ENCODE results near the gene RINT1.

RINT1 gene

DNA sequence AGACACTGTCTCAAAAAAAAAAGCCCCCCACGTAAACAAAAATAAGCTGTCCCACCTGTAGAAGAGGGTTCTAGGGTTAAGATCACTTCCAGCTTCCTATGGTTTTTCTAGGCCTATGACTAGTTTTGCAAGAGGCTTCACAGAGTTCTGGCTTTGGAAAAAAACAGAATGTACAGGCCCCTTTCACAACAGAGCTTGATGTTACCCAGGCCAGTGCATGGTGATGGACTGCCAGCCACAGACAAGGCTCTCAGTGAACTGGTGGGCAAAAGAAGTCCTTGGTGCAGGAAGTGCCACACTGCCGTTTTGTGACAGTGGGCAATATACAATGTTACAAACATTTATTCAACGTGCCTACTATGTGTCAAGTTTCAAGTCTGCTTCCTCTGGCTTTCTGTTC is 67.5 kb downstream of the RINT1 start:
- DNase-seq (ENCODE audit: extremely low read depth, low read depth) = no peak
- no peak overlapping the region for H3K4me3 ChIP-seq (replicated peaks; ENCODE audit: low read depth, low read length)
- TF ChIP-seq, protein P1, sequence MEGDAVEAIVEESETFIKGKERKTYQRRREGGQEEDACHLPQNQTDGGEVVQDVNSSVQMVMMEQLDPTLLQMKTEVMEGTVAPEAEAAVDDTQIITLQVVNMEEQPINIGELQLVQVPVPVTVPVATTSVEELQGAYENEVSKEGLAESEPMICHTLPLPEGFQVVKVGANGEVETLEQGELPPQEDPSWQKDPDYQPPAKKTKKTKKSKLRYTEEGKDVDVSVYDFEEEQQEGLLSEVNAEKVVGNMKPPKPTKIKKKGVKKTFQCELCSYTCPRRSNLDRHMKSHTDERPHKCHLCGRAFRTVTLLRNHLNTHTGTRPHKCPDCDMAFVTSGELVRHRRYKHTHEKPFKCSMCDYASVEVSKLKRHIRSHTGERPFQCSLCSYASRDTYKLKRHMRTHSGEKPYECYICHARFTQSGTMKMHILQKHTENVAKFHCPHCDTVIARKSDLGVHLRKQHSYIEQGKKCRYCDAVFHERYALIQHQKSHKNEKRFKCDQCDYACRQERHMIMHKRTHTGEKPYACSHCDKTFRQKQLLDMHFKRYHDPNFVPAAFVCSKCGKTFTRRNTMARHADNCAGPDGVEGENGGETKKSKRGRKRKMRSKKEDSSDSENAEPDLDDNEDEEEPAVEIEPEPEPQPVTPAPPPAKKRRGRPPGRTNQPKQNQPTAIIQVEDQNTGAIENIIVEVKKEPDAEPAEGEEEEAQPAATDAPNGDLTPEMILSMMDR (IDR thresholded peaks at IDR 0.05; ENCODE audit: low read depth, low read length, missing control alignments) = no peak

DNA sequence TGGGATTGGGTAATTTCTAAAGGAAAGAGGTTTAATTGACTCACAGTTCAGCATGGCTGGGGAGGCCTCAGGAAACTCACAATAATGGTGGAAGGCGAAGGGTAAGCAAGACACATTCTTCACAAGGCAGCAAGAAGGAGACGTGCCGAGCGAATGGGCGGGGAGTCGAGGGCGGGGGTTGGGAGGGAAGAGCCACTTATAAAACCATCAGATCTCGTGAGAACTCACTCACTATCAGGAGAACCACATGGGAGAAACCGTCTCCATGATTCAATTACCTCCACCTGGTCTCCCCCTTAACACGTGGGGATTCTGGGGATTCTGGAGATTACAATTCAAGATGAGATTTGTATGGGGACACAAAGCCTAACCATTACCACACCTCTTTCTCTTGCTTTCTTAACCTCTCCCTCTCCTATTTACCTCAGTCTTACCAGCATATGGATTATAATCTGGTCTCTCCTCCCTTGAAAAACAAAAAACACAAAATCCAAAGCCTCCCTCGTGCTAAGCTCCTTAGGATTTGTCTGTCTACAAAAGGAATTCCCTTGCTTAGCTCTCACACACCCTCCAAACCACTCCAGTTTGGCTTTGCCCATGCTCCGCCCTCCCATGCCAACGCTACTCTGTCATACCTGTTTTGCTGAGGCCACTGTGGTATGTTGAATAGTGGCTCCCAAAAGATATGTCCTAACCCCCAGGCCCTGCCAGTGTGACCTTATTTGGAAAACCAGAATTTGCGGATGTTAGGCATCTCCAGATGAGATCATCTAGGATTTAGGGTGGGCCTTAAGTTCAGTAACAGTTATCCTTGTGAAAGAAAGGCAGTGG is 68.9 kb downstream of the RINT1 start:
- H3K4me3 ChIP-seq (replicated peaks; ENCODE audit: low read depth, low read length) = no peak overlapping the region
- no peak for DNase-seq (ENCODE audit: extremely low read depth, low read depth)
- TF ChIP-seq, protein P1 (IDR thresholded peaks at IDR 0.05; ENCODE audit: low read depth, low read length, missing control alignments) = no peak

DNA sequence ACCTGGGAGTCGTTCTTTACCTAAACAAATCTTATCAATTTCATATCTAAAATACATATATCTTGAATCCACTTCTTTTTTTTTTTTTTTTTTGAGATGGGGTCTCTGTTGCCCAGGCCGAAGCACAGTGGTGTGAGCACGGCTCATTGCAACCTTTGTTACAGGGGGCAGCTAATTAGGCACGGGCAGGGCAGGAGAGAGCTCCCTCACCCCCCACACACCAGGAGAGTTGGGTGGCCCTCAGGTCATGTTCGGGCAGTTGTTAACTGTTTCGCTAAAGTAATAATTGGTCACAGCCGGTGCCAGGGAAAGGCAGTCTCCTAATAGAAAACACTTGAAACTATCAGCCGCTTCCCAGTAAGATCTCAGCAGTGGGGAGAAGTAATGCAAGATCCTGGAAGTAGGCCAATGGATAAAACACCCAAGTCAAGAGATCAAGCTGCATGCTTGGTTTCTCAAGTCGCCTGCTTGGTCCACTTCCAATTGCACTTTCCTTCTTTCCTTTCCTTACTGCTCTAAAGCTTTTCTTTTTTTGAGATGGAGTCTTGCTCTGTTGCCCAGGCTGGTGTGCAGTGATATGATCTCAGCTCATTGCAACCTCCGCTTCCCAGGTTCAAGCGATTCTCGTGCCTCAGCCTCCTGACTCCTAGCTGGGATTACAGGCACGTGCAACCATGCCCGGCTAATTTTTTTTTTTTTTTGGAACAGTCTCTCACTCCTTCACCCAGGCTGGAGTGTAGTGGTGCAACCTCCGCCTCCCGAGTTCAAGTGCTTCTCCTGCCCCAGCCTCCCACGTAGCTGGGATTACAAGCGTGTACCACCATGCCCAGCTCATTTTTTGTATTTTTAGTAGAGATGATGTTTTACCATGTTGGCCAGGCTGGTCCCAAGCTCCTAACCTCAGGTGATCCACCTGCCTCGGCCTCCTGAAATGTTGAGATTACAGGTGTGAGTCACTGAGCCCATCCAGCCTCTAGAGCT is 70.6 kb downstream of the RINT1 start:
- H3K4me3 ChIP-seq (replicated peaks; ENCODE audit: low read depth, low read length) = no peak overlapping the region
- TF ChIP-seq, protein P1 (IDR thresholded peaks at IDR 0.05; ENCODE audit: low read depth, low read length, missing control alignments) = no peak
- DNase-seq (ENCODE audit: extremely low read depth, low read depth) = peak; percentile 54

DNA sequence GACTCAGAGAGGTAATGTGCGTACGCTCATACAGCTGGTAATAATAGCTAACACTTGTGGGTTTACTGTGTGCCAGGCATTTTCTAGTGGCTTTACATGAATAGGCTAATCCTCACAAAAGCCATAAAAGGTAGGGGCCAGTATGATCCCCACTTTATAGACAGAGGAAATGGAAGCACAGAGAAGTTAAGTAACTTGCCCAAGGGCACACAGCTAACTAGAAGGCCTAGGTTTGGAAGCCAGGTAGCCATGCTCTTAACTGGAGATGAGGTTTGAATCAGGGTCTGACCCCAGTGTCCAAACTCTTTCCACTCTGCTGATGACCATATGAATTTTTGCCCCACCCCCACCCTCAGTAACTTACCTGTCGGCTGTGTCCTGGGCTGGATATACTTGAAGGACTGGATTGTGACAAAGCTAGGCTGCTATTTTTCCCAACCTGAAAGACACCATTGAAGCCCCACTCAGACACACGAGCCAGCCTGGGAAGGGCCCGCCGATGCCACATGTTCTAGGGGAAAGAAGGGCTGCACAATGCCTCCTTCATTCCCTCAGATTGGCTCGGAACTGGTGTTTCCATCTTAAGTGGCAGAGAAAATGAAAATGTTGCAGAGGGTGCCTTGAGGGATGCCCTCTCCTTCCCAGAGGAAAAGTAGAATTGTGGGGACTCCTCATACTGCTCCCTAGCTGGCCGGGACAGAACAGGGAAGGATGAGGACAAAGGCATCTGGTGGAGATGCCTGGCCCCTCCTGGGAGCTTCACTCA is 78.3 kb downstream of the RINT1 start:
- no peak for DNase-seq (ENCODE audit: extremely low read depth, low read depth)
- TF ChIP-seq, protein P1 (IDR thresholded peaks at IDR 0.05; ENCODE audit: low read depth, low read length, missing control alignments) = no peak
- no peak overlapping the region for H3K4me3 ChIP-seq (replicated peaks; ENCODE audit: low read depth, low read length)

DNA sequence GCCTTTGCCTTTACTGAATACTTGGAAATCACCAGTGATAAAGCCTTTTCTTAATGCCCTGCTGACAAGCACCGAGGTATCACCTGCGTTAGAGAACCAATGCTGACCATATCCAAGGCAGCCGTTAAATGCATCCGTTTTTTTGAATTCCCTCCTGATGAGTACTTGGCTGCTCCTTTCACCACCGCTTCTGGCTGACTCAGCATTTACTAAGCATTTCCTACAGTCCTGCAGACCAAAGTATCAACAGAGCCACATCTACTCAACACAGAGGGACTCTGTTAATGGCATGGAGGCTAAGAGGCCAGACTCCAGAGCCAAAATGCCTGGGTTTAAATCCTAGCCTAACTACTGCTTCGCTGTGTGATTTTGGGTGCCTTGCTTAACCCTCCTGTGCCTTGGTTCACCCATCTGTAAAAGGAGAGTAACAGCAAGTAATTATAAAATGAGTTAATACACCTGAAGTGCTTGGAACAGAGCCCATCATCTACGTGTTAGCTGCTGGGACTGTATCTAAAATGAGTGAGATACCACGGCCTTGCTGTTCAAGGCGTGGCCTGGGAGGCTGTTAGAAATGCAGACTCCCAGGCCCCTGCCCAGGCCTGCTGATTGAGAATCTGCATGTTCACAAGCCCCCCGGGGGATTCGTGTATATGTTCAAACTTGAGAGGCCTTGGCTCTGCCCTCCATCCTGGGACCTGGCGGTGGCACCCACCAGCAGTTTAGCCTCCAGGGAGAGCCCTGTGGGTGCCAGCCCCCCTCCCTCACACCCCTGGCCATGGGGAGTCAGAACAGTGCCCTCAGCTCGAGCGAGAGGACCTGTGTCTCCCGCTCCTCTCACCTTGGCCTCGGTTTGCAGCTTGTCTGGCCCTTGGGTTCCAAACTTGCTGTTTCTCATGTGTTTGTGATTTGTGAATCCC is 80.1 kb downstream of the RINT1 start:
- TF ChIP-seq, protein P1 (IDR thresholded peaks at IDR 0.05; ENCODE audit: low read depth, low read length, missing control alignments) = no peak
- H3K4me3 ChIP-seq (replicated peaks; ENCODE audit: low read depth, low read length) = no peak overlapping the region
- no peak for DNase-seq (ENCODE audit: extremely low read depth, low read depth)

Measured in HFF-Myc (cell line).